Choroid plexus epithelial cell (primary cell): Measurements from ENCODE around the gene MYLK4.
A peak's percentile ranks its signal among the peaks of the same experiment; 100 is the strongest.

ENCODE experiments used
- DNase-seq: peaks from one replicate; pipeline ENCODE4 v3.0.0-alpha.2; 2010; ENCODE audit warnings: low read depth
- H3K4me3 ChIP-seq: 2 replicates; pipeline ENCODE4 v1.5.1; 2011; ENCODE audit warnings: low read depth, mild to moderate bottlenecking, control low read depth, low read length, moderate library complexity
- TF ChIP-seq, protein P1 (sequence below): conservative IDR thresholded peaks from 2 replicates; pipeline ENCODE4 v1.5.1; 2011; ENCODE audit warnings: low read depth, mild to moderate bottlenecking, control low read depth, inconsistent platforms, low read length, moderate library complexity

The MYLK4 gene

DNA sequence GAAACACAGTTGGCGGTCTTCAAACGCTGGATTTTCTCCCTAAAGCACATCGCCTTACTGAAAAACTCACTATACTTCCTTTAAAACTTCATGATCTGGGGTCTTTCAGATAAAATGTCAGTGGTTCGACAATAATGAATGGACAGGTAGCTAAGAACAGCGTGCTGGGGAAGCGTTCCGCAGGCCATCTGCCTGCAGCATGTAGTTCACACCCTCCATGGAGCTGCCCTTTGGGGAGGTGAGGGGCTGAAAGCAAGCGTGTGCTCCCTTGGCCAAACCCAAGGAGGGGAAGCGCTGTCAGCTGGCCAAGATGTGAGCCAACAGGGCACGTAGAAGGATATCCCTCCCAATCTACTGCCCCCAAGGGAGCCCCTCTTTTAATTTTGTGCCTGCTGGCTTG lies 20.8 kb downstream of the MYLK4 start:
- H3K4me3 ChIP-seq = no peak overlapping the region
- DNase-seq = no peak
- TF ChIP-seq, protein P1, sequence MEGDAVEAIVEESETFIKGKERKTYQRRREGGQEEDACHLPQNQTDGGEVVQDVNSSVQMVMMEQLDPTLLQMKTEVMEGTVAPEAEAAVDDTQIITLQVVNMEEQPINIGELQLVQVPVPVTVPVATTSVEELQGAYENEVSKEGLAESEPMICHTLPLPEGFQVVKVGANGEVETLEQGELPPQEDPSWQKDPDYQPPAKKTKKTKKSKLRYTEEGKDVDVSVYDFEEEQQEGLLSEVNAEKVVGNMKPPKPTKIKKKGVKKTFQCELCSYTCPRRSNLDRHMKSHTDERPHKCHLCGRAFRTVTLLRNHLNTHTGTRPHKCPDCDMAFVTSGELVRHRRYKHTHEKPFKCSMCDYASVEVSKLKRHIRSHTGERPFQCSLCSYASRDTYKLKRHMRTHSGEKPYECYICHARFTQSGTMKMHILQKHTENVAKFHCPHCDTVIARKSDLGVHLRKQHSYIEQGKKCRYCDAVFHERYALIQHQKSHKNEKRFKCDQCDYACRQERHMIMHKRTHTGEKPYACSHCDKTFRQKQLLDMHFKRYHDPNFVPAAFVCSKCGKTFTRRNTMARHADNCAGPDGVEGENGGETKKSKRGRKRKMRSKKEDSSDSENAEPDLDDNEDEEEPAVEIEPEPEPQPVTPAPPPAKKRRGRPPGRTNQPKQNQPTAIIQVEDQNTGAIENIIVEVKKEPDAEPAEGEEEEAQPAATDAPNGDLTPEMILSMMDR = no peak

- peak; percentile 85 for DNase-seq
- TF ChIP-seq, protein P1 = no peak
- H3K4me3 ChIP-seq = no peak overlapping the region
Observed at GRCh38 chr6:2725999-2726567, 24.6 kb downstream of the MYLK4 start.

- no peak for DNase-seq
- TF ChIP-seq, protein P1 = no peak
- H3K4me3 ChIP-seq = no peak overlapping the region
Observed at GRCh38 chr6:2725364-2725988, 25.2 kb downstream of the MYLK4 start.

- DNase-seq = no peak
- no peak overlapping the region for H3K4me3 ChIP-seq
- TF ChIP-seq, protein P1 = no peak
Observed at GRCh38 chr6:2721219-2721618, 29.5 kb downstream of the MYLK4 start.

GRCh38 chr6:2719093-2719455 lies 31.6 kb downstream of the MYLK4 start:
- no peak overlapping the region for H3K4me3 ChIP-seq
- DNase-seq = peak; percentile 48
- TF ChIP-seq, protein P1 = no peak

DNA sequence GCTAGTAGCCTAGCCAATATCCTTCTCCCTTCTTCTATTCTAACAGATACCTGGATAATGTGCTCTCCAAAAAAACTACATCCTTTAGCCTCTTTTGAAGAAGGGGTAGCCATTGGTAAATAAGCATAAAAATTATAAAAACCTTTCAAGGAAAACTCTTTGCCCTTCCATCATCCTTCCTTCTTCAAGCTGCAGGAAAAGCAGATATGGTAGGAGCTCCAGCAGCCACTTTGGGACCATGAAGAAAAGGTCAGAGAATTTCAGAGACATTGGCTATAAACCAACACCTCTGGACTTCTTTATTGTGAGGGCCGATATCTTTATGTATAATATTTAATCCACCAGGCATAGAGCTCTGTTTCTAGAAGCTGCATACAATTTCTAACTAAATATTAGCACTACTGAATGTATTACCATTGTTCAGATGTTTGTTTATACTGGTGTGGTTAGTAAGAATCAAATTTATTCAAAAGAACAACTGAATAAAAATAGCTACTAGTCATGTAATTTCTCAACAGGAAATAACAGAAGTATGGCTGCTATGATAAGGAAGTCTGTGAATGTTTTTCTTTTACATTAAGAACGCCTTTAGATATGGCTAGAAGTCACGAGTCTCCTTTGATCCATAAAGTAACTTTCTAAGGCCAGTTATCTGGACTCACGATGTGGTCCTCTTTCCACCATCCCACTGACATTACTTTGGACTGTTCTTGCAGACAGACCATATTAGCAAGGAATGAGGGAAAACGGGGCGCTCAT lies 32.2 kb downstream of the MYLK4 start:
- no peak overlapping the region for H3K4me3 ChIP-seq
- peak; percentile 39 for DNase-seq
- TF ChIP-seq, protein P1 = no peak
